DMS114 treated with DMSO at 0.1 percent for 48 hours (cell line): ENCODE data around the gene NUCKS1.
"Not testable (repeated sequence)": the region's sequence is repeated elsewhere in the genome, so short reads cannot be mapped to it uniquely, and the experiment has no call there.

ENCODE experiments used
- DNase-seq: peaks from one replicate; lab custom pipeline; 2025; ENCODE audit not compliant: unreplicated experiment; lab: John Stamatoyannopoulos, UW

Gene NUCKS1

DNA sequence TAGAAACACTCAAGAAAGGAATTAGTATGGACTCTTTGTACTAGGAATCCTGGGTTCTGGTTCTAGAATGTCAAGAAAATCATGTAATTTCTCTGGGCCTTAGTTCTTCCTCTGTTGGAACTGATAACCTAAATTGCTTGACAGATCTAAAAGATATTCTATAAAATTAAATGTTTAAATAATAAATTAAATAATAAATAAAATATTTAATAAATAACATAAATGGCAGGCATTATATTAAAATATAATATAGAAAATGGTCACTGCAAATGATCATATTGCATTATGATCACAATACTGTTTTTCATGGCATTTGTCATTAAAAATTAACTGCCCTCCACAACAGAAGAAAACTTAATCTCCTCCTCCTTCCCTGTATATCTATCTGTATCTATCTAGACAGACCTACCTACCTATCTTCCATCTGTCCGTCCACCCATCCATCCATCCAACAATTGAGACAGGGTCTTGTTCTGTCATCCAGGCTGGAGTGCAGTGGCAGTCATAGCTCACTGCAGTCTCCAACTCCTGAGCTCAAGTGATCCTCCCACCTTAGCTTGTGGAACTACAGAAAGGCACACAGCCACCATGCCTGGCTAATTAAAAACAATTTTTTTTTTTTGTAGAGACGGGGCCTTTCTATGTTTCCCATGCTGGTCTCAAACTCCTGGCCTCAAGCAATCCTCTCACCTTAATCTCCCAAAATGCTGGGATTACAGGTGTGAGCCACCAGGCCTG is 16.4 kb downstream of the NUCKS1 start:
- no peak for DNase-seq

DNA sequence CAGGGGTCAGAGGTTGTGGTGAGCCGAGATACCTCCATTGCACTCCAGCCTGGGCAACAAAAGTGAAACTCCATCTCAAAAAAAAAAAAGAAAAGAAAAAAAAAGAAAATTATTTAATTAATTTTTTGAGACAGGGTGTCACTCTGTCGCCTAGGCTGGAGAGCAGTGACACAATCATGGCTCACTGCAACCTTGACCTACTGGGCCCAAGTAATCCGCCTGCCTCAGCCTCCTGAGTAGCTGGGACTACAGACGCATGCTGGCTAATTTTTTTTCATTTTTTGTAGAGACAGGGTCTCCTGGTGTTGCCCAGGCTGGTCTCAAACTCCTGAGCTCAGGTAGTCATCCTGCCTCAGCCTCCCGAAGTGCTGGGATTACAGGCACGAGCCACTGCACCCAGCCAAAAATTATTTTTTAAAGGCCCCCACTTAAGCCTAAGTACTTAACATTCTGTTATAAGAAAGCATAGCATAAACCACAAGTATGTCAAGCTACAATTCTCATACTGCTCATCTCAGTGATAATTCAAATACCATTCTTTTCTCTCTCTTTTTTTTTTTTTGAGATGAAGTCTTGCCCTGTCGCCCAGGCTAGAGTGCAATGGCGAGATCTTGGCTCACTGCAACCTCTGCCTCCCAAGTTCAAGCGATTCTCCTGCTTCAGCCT is 19.9 kb downstream of the NUCKS1 start:
- no peak for DNase-seq

DNA sequence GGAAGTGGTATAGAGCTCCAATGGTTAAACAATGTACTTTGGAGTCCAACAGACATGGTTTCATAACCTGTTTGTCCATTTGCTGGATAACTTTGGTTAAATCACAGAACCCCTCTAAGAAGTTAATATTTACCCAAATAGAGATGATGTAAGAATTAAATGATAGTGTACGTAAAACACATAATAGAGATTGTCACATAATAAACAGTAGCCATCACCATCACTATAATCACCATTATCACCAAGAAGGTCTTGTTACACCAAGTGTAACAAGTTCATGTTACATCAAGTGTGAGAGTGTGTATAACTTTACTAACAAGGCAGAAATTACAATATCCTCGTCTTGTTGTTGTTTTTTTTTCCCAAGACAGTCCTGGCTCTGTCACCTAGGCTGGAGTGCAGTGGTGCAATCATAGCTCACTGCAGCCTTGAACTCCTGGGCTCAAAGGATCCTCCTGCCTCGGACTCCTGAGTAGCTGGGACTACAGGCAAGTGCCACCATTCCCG is 23.3 kb downstream of the NUCKS1 start:
- DNase-seq, result no peak

DNA sequence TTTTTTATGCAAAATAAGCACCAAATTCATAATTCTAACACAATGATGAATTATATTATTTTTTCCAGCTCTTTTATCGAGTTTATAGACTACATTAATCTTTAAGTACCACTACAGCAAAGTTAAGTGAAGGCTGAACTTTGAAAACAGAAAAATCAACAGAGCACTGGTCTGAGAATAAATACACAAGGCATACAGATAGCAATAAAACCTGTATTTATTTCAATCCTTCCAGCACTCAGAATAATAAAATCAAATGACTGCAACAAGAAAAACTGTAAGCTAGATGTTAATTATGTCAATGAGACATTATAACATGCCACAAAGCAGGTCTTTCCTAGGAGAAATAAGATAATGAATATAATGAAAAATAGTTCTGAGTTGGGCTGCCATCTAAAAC is 24.5 kb downstream of the NUCKS1 start:
- no peak for DNase-seq

DNA sequence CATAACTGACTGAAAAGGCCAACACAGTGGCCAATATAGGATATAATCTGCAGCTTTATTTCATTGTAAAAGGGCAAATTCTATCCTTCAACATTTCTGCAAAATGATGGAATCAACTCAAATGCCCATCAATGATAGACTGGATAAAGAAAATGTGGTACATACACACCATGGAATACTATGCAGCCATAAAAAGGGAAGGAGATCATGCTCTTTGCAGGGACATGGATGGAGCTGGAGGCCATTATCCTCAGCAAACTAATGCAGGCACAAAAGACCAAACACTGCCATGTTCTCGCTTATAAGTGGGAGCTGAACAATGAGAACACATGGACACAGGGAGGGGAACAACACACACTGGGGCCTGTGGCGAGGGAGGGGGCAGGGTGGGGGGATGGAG is 29.2 kb downstream of the NUCKS1 start:
- not testable (repeated sequence) for DNase-seq

DNA sequence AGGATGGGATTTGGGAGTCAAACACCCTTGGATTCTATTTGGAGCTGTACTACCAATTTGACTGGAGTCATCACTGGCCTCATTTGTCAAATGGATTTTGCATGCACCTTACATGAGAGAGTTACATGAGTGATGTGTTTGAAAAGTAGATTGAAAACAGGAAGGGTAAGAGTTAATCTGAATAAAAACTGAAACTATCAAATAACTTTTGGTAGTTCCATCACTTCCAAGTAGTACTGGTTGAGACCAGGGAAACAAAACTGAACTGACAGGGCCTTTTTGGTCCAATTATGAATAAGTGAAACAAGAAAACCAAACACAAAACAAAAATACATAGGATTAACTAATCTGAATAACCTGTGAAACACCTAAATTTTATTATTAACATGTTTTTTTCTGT is 30.2 kb downstream of the NUCKS1 start:
- no peak for DNase-seq

DNA sequence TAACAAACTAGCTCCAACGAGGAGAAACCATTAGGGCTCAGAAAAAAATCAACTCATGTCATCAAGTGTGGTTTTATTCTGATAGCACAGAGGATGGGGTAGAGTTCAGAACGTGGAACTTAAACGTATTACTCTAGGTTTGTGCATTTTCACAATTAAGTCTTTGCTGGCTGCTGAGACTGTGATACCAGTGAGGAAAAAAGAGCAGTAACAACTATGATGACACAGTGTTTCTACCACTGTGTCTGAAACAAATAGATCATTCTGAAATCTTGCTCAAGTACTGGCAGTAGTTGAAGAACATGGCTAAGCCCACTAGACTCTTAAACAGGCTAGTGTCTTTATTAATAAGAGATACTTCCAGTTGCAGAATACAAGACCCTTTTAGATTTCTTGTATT is 31.0 kb downstream of the NUCKS1 start:
- DNase-seq, result no peak

DNA sequence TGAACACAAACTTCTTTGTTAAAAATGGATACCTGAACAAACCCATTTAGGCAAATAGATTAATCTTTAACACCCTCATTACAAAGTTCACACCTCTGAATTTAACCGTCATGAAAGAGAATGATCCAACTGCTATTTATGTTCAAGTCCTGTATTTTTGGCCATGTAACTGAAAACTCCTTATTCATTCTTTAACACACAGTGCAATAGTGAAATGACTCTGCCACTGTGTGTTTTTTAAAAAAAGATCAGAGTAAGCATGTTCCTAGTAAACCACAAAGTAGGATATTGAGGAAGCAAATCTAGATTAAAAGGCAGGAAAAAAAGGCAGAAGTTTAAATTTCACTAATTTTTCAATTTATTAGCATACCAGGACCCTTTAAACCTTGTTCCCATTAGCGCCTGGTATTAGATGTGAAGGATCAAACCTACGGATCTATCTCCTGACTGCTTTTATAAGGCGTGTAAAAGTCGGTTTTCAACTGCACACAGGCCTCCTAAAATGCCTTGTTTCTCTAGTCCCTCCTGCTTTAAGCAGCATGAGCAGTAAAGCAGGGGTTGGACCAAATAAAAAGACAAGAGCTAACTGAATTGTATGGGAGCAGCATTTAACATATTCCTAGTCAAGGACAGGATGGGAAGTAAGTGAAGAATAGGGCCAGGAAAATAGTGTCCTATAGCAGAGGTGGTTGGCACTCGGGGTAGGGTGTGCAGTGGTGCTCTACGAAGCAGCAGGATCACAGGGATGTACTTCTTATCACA is 33.4 kb downstream of the NUCKS1 start:
- DNase-seq, result no peak

DNA sequence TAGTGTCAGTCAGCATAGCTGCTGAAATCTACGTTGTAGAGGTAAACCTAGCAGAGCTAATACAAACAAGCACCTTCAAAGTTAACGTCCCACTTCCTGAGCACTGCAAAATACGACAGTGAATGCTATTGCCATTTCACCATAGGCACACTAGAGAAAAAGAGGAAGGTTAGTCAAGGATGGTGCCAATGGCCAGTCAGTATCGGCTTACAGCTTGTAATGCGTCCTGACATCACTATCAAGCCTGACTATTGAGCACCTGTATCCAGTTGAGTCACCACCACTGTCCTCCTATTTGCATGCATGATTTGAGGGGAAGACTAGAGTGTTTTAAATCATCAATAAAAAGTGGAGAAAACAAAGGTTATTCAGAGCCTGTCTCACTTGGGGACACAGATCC is 34.4 kb downstream of the NUCKS1 start:
- no peak for DNase-seq

- DNase-seq, result no peak
Measured at GRCh38 chr1:205714906-205715246, 35.1 kb downstream of the NUCKS1 start.

DNA sequence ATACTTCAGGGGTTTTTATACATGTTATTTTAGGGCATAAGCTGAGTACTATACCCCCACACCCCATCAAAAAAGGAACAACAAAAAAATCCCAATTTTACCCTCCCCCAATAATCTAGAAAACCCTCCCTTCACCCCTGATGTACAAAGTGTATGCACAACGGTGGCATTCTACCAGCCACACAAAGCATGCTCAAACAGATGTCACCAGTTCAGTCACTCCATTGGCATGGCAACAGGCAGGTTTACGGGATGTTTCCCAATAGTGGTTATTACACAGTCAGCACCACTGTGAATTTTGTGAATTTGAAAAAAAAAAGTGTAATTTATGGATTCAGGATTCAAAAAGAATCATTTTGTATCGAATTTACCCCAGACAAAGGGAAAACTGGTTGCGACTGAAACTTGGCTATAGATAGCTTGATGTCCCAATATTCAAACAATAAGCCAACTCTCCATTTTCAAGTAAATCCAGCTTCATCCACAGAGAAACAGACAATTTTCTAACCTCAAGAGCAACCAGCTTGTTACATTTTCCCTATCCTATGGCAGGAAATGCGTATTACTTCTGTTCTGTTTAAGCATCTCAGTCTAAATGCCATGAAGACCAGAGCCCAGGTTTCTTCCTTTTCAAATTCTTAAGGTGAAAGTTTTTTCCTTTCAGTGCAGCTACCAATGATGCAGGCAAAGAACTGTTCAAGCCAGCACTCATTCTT is 35.6 kb downstream of the NUCKS1 start:
- no peak for DNase-seq

GRCh38 chr1:205711105-205712048 is 38.6 kb downstream of the NUCKS1 start:
- DNase-seq, result peak; percentile 65

GRCh38 chr1:205710201-205711062 is 39.5 kb downstream of the NUCKS1 start:
- no peak for DNase-seq

DNA sequence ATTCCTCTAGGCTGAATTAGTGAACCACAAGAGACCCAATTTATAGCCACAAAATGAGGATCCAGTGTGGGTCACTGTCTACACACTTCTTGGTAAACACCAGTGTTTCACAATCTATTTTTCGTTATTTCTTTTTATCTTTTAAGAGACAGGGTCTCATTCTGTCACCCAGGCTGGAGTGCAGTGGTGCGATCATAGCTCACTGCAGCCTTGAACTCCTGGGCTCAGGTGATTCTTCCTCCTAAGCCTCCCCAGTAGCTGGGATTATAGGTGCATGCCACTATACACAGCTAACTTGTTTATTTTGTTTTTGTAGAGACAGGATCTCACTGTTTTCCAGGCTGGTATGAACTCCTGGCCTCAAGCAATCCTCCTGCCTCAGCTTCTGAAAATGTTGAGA is 40.3 kb downstream of the NUCKS1 start:
- DNase-seq, result no peak

DNA sequence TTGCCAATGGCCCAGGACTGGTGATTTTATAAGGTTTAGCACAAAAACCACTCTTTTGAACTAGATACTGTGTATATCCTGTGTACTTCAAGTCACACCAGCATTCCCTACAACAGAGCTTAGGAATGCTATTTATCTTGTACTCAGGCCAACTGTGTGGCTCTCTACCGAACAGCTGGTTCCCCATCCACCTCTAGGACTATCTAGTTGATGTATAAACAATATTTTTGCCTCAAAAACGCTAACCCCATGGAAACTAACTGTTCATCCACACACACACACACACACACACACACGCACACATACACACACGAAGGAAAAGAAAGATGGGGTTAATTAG is 41.0 kb downstream of the NUCKS1 start:
- DNase-seq, result no peak

GRCh38 chr1:205706601-205707502 is 43.1 kb downstream of the NUCKS1 start:
- no peak for DNase-seq

- DNase-seq, result no peak
Measured at GRCh38 chr1:205704903-205705302, 45.1 kb downstream of the NUCKS1 start.

GRCh38 chr1:205703072-205703471 is 46.9 kb downstream of the NUCKS1 start:
- no peak for DNase-seq
